Measurements from ENCODE around the gene TRPV3. TPM values are rescaled to one million over a fixed set of nuclear protein-coding genes. Genes with fewer than 3 reads are reported as not detected.

TRPV3 gene
- total and polyA plus RNA-seq, 4 donors: 0.04 to 0.38 (median 0.26) TPM

- Histone ChIP-seq H3K36me3 (ENCODE audit: control insufficient read depth in 4 of 4, insufficient read depth in 3 of 4, low read depth in 1 of 4, low read length in 3 of 4) (no peaks in the 10 kb centered on the region), H3K4me3 (ENCODE audit: low read depth in 1 of 3, low read length in 3 of 3) (no peak overlapping the region), H3K27ac (ENCODE audit: low read depth in 1 of 2, low read length in 2 of 2) (no peak overlapping the region), H3K4me1 (ENCODE audit: control insufficient read depth in 4 of 4, insufficient read depth in 4 of 4, low read length in 3 of 4) (peaks cover 0 to under 1% (median 0%) of the 10 kb centered on the region in 4 donors), H3K27me3 (ENCODE audit: control insufficient read depth in 4 of 4, insufficient read depth in 4 of 4, low read length in 3 of 4) (no peaks in the 10 kb centered on the region), H3K9me3 (ENCODE audit: control insufficient read depth in 4 of 4, low read length in 3 of 4) (no peaks in the 10 kb centered on the region), H3K9ac (ENCODE audit: low read depth in 1 of 2, low read length in 2 of 2) (no peak overlapping the region)
- 79% methylated on average over 15 of the region's 15 CpGs for WGBS
- TF ChIP-seq EGR1 (IDR thresholded peaks at IDR 0.05; ENCODE audit: low read depth in 2 of 2) (no peak), RAD21 (IDR thresholded peaks at IDR 0.05) (no peak), MAX (IDR thresholded peaks at IDR 0.05) (no peak), JUND (IDR thresholded peaks at IDR 0.05) (no peak), FOXA2 (IDR thresholded peaks at IDR 0.05) (no peak), FOXA1 (IDR thresholded peaks at IDR 0.05) (no peak)
- DNase-seq (ENCODE audit: low spot score): no peak
Measured at GRCh38 chr17:3556916-3557767, 470 bp downstream of the TRPV3 start.

GRCh38 chr17:3556239-3556915, 1.2 kb downstream of the TRPV3 start:
- no peak for DNase-seq (ENCODE audit: low spot score)
- Histone ChIP-seq H3K9ac (ENCODE audit: low read depth in 1 of 2, low read length in 2 of 2) (no peak overlapping the region), H3K4me3 (ENCODE audit: low read depth in 1 of 3, low read length in 3 of 3) (no peak overlapping the region), H3K4me1 (ENCODE audit: control insufficient read depth in 4 of 4, insufficient read depth in 4 of 4, low read length in 3 of 4) (no peaks in the 10 kb centered on the region), H3K36me3 (ENCODE audit: control insufficient read depth in 4 of 4, insufficient read depth in 3 of 4, low read depth in 1 of 4, low read length in 3 of 4) (no peaks in the 10 kb centered on the region), H3K27me3 (ENCODE audit: control insufficient read depth in 4 of 4, insufficient read depth in 4 of 4, low read length in 3 of 4) (no peaks in the 10 kb centered on the region), H3K9me3 (ENCODE audit: control insufficient read depth in 4 of 4, low read length in 3 of 4) (no peaks in the 10 kb centered on the region), H3K27ac (ENCODE audit: low read depth in 1 of 2, low read length in 2 of 2) (no peak overlapping the region)
- 95% methylated on average over 19 of the region's 19 CpGs for WGBS
- TF ChIP-seq HNF4G (IDR thresholded peaks at IDR 0.05): no peak
- TF ChIP-seq JUND (IDR thresholded peaks at IDR 0.05): no peak
- TF ChIP-seq REST (IDR thresholded peaks at IDR 0.05): no peak
- no peak for TF ChIP-seq ZBTB33 (IDR thresholded peaks at IDR 0.05)
- TF ChIP-seq NR2F2 (IDR thresholded peaks at IDR 0.05): no peak
- TF ChIP-seq RAD21 (IDR thresholded peaks at IDR 0.05): no peak
- TF ChIP-seq ATF3 (IDR thresholded peaks at IDR 0.05): no peak
- TF ChIP-seq SP1 (IDR thresholded peaks at IDR 0.05): no peak
- no peak for TF ChIP-seq YY1 (IDR thresholded peaks at IDR 0.05)
- TF ChIP-seq CTCF (IDR thresholded peaks at IDR 0.05; ENCODE audit: low read depth, low read length, missing input control): no peak
- no peak for TF ChIP-seq RXRA (IDR thresholded peaks at IDR 0.05)
- TF ChIP-seq FOXA2 (IDR thresholded peaks at IDR 0.05): no peak
- no peak for TF ChIP-seq MAX (IDR thresholded peaks at IDR 0.05)
- no peak for TF ChIP-seq EGR1 (IDR thresholded peaks at IDR 0.05; ENCODE audit: low read depth in 2 of 2)
